GM18498 (cell line): Measurements from ENCODE around the gene HHIP.

Source experiments
- ATAC-seq: cut with Tn5 transposase; IDR thresholded peaks from one replicate; pipeline ENCODE4 v1.9.1; 2021; ENCODE audit warnings: mild to moderate bottlenecking, moderate library complexity; ENCODE audit not compliant: unreplicated experiment

The HHIP gene

GRCh38 chr4:144645631-144646522 is at the start of gene HHIP:
Gene HHIP (plus strand): TSS chr4:144646156. CDS start chr4:144646676, 520 bp downstream.
- peak; percentile 44 for ATAC-seq

DNA sequence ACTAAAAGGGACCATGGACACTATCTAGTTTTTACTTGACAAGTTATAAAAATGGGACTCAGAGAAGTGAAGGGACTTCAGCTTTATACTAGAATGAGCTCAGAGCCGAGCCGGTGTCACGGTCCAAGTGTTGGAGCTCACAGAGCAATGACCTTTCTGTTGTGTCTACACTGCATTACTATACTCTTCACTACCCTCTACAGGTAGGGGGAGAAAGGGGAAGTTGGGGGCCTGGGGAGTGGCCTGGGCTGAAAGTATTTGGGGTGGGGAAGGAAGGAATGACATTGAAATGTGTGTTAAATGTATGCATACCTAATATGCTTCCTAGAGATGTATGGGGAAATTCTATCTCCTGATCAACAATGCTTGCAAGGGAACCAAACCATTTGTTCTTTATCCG is 48.8 kb upstream of the HHIP start:
- ATAC-seq, result no peak

DNA sequence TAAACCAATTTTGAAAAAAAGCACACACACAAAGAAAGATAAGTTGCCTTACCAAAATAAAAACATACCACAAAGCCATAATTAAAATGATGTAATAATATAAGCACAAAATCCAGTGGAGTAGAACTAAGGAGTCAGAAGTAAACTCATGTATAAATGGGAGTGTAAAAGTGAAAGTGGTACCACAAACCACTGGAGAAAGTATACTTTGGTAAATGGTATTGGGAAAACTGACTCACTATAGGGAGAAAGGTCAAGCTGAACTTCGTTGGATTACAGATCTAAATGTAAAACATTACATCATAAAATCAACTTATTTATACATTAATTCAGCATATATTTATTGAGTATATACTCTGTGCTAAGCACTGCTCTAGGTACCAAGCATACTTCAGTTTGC is 46.3 kb upstream of the HHIP start:
- ATAC-seq, result no peak

- ATAC-seq, result peak; percentile 52
Measured at GRCh38 chr4:144611850-144612249, 34.1 kb upstream of the HHIP start.

GRCh38 chr4:144614850-144615585 is 30.9 kb upstream of the HHIP start:
- no peak for ATAC-seq

- ATAC-seq, result no peak
Measured at GRCh38 chr4:144621681-144622080, 24.3 kb upstream of the HHIP start.

DNA sequence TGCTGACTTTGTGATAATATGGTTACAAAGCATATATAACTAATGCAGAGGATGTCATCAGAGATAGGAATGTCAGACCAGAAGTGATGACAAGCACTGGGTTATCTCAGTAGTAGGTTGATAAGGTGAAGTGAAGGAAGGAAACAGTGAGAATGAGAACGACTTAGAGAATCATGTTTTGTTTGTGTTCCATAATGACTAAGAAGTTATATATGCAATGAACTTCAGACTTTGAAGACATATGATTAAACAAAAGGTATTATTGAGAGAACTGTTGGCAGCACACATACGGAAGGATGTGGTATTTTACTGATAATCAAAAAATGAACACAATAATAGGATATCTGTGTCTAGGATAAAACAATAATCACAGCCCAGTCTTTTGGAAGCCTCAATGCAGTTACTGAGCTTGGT is 18.3 kb upstream of the HHIP start:
- ATAC-seq, result no peak

GRCh38 chr4:144633215-144633614 is 12.7 kb upstream of the HHIP start:
- ATAC-seq, result no peak

- peak; percentile 100 for ATAC-seq
Measured at GRCh38 chr4:144634978-144635747, 10.8 kb upstream of the HHIP start.

DNA sequence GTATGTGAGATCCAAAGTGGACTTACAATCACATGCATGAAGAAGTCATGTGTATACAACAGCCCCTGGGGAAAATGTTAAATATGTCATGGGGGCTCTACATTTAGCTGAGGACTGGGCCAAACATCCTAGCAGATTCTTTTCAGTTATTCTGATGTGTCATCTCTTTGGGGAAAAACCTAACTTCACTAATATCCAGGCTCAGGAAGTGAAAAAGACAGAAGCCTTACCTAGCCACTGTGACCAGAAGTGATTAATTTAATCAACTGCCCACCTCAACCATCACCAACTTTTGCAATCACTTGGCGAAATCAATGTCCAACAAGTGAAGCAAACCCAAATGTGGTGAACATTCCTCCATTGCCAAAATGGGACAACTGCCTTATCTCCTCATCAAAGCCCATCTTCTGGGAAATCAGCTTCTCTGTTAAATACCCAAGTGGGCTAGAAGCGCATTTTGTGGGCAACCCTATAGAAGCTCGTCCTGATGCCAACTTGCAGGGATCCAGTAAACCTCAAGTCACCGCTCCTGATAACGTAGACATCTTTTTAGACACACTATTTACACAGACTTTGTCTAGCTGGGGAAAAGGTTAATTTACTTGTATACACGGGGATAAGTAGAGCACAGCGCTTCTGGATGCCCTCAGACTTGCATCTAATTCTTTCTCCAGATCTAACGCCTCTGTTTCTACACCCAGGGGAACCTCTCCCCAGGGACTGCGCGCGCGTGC is 1.4 kb upstream of the HHIP start:
- no peak for ATAC-seq

DNA sequence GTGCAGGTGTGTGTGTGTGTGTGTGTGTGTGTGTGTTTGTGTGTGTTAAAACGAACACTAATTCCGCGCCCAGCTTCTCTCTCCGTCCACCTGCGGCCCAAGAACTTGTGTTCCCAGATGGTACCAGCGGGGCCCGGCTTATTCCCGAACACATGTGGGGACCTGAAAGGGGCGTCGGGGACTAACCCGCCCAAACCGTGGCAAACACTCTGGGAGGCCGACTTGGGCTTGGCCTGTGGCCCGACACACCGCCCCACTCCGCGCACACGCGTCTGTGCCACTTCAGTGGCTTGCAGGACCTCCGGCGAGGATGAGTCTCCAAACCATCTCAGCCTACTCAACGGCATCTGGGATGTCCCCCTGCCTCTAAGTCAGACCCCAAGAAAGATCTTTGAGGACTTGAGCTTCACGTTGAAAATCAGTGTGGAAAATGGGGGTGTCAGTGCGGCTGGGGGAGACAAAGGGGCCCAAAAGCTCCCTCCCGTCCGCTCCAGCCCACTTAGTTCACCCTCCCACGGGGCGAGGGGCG is 790 bp upstream of the HHIP start:
- no peak for ATAC-seq

DNA sequence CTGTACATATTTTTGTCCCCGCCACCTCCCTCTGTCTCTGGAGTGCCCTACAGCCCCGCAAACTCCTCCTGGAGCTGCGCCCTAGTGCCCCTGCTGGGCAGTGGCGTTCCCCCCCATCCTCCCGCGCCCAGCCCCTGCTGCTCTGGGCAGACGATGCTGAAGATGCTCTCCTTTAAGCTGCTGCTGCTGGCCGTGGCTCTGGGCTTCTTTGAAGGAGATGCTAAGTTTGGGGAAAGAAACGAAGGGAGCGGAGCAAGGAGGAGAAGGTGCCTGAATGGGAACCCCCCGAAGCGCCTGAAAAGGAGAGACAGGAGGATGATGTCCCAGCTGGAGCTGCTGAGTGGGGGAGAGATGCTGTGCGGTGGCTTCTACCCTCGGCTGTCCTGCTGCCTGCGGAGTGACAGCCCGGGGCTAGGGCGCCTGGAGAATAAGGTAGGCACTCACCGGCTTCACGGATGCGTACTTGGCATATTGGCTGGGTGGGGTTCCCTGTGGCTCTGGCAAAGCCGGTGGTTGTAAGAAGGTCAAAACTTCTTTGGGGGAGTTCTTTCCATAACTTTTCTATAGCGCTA is 653 bp downstream of the HHIP start:
- peak; percentile 30 for ATAC-seq

- peak; percentile 24 for ATAC-seq
Measured at GRCh38 chr4:144647095-144647561, 1.2 kb downstream of the HHIP start.

- ATAC-seq, result no peak
Measured at GRCh38 chr4:144647590-144647989, 1.6 kb downstream of the HHIP start.

DNA sequence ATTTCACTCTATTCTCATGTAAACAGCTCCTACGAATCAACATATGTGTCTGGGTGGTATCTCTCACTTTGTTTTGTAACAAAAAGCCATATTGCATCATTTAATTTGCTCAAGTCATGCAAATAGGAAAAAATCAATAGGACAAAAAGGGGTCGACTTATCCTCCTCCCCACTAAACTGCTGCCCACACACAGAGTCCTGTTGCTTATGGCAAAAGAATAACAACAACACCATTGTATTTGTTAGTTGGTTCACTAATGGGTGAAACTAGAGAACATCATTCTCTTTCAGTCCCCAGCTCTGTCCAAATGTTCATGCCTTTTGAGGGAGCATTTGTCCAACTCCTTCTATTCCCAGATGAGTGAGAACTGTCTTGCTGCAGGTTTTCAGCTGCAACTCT is 2.1 kb downstream of the HHIP start:
- ATAC-seq, result no peak

DNA sequence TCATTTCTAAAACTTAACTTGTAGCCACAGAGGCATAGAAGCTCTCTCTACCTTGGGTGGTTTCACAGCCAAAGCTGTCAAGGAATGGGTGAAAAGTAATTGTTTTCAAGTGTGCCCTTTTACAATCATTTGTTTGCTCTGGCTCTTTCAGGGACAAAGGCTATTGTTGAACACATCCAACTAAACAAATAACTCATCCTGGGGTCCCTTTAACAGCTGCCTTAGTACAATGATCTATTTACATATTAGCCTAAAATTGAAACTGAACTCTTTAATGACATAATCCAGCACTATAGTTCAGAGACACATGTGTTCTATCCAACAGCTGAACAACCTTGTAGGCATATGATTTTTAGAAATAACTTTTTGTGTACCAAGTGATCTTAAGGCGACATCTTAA is 3.7 kb downstream of the HHIP start:
- no peak for ATAC-seq

DNA sequence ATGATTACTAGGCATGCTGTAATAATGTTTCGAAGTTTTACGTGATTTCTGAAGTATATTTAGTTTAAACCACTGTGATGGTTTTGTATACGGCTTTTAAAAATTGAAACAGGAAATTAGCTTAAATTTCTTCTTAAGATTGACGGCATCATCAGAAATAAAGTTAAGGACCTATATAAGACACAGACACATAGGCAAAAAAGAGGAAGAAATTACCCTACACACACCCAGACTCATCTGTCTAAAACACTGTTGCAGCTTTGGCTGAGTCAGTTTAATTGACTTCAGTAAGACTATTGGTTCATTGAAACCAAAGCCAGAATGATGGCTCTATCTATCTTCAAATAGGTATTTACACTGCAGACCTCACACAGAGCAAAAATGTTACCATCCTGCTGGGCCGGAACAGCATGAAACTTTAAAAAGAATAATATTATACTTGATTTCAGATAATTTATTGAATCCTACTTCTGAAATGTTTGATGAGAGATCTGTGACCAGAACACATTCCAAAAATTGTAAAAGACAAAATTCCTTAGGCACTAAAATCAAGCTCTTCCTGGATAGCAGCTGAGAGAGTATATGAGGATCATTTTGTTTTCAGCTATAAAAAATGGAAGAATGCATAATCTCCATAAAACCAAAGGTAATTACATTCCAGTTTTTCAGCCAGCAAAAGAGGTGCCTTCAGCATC is 4.5 kb downstream of the HHIP start:
- ATAC-seq, result no peak

DNA sequence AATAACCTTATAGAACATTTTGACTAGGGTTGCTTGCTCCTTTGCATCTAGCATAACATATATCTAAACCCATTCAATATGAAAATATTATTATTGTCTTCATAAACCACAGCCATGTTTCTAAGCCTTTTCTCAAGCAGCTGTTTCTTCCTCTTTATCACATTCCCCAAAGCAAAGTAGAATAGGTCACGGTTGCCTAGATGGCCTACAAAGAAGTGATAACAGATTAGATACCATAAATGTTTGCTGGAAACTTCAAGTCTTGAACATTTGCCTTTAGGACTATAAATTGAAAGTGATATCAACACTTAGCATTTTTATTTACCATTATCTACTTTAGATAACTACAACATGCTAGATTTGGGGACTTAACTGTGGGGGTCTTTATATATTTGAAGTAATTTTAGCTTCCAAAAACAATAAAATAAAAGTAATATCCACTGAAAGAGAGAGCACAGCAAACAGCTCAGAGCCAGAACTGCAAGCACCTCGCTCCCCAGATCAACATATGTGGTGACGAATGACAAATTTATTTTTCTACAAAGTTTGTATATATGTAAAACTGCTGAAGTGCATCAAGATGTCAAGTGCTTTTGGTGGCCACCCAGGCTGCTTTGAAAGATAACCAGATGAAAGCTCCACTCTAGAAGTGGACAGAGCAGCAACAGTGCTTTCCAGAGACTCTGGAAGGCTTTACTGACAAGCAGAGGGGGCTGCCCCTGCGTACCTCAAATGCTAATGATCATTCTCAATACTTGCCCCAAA is 8.0 kb downstream of the HHIP start:
- ATAC-seq, result no peak

DNA sequence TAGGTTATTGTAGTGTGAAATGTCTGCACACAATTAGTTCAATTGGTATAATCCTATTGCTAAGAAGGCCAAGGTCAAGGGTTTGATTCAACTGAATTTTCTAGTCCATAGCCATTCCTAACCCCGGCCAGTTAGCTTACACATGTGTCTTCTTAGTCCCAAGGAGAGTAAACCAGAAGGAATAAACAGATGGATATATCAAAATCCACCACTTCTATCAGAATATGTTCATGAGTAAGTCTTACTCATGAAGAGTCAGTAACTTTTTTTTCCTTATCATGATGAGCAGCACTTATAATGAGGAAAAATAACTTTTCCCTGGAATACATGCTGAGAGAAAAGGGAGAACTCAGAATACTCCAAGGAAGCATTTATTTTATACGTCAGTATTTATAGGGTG is 9.5 kb downstream of the HHIP start:
- ATAC-seq, result no peak
